ENCODE results near the gene TMED5. TPM values are rescaled to one million over a fixed set of nuclear protein-coding genes. Genes with fewer than 3 reads are reported as not detected.

TMED5 gene
- total RNA-seq, 1 experiment from 2014 or later: 32.6 TPM

DNA sequence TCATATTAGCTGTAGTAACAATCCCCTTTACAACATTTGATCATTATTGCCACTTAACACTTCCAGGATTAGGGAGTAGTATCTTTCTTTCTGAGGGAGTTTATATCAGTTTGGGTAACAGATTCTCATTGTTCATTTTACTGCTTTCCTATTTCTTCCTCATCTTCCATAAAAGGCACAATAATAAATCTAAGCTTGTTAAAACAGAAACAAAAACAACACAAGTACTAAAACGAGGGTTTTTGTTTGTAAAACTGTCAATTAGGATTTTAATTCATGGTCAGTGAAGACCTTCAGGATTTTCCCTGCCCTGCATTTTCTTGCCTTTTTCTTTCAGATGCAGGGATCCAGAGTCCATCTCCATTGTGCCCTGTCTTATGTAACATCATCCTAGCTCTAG lies 29.5 kb downstream of the TMED5 start:
- ChIA-PET RAD21 (ENCODE audit: low non-redundant PET in 1 of 2, low total read pairs in 2 of 2, uncharacterized antibody in 2 of 2, unreplicated experiment in 2 of 2) (no interaction called here), CTCF (no interaction called here), POLR2A (no interaction called here)
- Histone ChIP-seq H4K20me1 (ENCODE audit: insufficient read depth) (no peaks in the 10 kb centered on the region), H3K9me3 (ENCODE audit: control insufficient read depth in 1 of 2, insufficient read depth in 1 of 2, low read depth in 1 of 2, low read length in 2 of 2) (no peaks in the 10 kb centered on the region), H3K27ac (ENCODE audit: low read depth, low read length) (no peak overlapping the region), H3K4me3 (replicated peaks in 1 of 2; ENCODE audit: low read depth in 1 of 2, low read length in 2 of 2) (no peak overlapping the region), H3K4me2 (ENCODE audit: low read length) (no peak overlapping the region), H3K9ac (ENCODE audit: low read length) (no peak overlapping the region), H3K27me3 (ENCODE audit: insufficient read depth, low read length) (no peaks in the 10 kb centered on the region), H3K4me1 (ENCODE audit: control insufficient read depth in 1 of 2, insufficient read depth in 2 of 2, low read length in 2 of 2) (peaks cover 0 to 8% of the 10 kb centered on the region in 2 experiments; a peak in 2 of 4 replicates), H3K36me3 (ENCODE audit: control insufficient read depth in 1 of 2, insufficient read depth in 2 of 2, low read length in 2 of 2) (peaks cover 2 to 18% of the 10 kb centered on the region in 2 experiments; a peak in 3 of 4 replicates), H3K79me2 (ENCODE audit: insufficient read depth, low read length) (no peaks in the 10 kb centered on the region; the same call in 1 of the 2 replicates), H2AFZ (ENCODE audit: low read depth, low read length, poor library complexity, severe bottlenecking) (no peak overlapping the region), H3K9me2 (ENCODE audit: insufficient read depth) (no peaks in the 10 kb centered on the region)
- DNase-seq (ENCODE audit: low read depth, low spot score) (no peak), ATAC-seq (no peak)
- intact Hi-C loops (cut with micrococcal nuclease): no loop called here
- TF ChIP-seq EZH2 (IDR thresholded peaks at IDR 0.05): no peak
- TF ChIP-seq ZNF274 (IDR thresholded peaks at IDR 0.05; ENCODE audit: low read depth, low read length): no peak
- TF ChIP-seq ELF1 (IDR thresholded peaks at IDR 0.05; ENCODE audit: borderline replicate concordance, low read depth): no peak
- no peak for TF ChIP-seq SRF (IDR thresholded peaks at IDR 0.05; ENCODE audit: low read depth)
- no peak for TF ChIP-seq CEBPB (IDR thresholded peaks at IDR 0.05; ENCODE audit: low read depth)
- TF ChIP-seq YY1 (IDR thresholded peaks at IDR 0.05; ENCODE audit: extremely low read depth, insufficient replicate concordance, low read depth, low read length): no peak
- no peak for TF ChIP-seq POLR2AphosphoS5 (IDR thresholded peaks at IDR 0.05; ENCODE audit: low read depth, low read length)
- no peak for TF ChIP-seq CBX3 (IDR thresholded peaks at IDR 0.05; ENCODE audit: low read depth)
- TF ChIP-seq, protein P1, sequence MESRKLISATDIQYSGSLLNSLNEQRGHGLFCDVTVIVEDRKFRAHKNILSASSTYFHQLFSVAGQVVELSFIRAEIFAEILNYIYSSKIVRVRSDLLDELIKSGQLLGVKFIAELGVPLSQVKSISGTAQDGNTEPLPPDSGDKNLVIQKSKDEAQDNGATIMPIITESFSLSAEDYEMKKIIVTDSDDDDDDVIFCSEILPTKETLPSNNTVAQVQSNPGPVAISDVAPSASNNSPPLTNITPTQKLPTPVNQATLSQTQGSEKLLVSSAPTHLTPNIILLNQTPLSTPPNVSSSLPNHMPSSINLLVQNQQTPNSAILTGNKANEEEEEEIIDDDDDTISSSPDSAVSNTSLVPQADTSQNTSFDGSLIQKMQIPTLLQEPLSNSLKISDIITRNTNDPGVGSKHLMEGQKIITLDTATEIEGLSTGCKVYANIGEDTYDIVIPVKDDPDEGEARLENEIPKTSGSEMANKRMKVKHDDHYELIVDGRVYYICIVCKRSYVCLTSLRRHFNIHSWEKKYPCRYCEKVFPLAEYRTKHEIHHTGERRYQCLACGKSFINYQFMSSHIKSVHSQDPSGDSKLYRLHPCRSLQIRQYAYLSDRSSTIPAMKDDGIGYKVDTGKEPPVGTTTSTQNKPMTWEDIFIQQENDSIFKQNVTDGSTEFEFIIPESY (IDR thresholded peaks at IDR 0.05; ENCODE audit: extremely low read depth, insufficient replicate concordance, low read length): no peak
- no peak for TF ChIP-seq SP1 (IDR thresholded peaks at IDR 0.05; ENCODE audit: low read depth)
- no peak for TF ChIP-seq TCF7L2 (IDR thresholded peaks at IDR 0.05; ENCODE audit: borderline replicate concordance, extremely low read depth, insufficient read depth, insufficient read length)
- no peak for TF ChIP-seq EZH2phosphoT487 (IDR thresholded peaks at IDR 0.05; ENCODE audit: borderline replicate concordance)
- TF ChIP-seq, protein P2, sequence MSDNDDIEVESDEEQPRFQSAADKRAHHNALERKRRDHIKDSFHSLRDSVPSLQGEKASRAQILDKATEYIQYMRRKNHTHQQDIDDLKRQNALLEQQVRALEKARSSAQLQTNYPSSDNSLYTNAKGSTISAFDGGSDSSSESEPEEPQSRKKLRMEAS (IDR thresholded peaks at IDR 0.05): no peak
- TF ChIP-seq EGR1 (IDR thresholded peaks at IDR 0.05; ENCODE audit: low read depth): no peak
- no peak for TF ChIP-seq POLR2A (IDR thresholded peaks at IDR 0.05; ENCODE audit: borderline replicate concordance, extremely low read depth, insufficient read depth, insufficient read length)
- no peak for TF ChIP-seq ZFX (IDR thresholded peaks at IDR 0.05)
- TF ChIP-seq, protein P3, sequence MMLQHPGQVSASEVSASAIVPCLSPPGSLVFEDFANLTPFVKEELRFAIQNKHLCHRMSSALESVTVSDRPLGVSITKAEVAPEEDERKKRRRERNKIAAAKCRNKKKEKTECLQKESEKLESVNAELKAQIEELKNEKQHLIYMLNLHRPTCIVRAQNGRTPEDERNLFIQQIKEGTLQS (IDR thresholded peaks at IDR 0.05): no peak
- TF ChIP-seq FOSL1 (IDR thresholded peaks at IDR 0.05; ENCODE audit: low read depth): no peak
- TF ChIP-seq, protein P4, sequence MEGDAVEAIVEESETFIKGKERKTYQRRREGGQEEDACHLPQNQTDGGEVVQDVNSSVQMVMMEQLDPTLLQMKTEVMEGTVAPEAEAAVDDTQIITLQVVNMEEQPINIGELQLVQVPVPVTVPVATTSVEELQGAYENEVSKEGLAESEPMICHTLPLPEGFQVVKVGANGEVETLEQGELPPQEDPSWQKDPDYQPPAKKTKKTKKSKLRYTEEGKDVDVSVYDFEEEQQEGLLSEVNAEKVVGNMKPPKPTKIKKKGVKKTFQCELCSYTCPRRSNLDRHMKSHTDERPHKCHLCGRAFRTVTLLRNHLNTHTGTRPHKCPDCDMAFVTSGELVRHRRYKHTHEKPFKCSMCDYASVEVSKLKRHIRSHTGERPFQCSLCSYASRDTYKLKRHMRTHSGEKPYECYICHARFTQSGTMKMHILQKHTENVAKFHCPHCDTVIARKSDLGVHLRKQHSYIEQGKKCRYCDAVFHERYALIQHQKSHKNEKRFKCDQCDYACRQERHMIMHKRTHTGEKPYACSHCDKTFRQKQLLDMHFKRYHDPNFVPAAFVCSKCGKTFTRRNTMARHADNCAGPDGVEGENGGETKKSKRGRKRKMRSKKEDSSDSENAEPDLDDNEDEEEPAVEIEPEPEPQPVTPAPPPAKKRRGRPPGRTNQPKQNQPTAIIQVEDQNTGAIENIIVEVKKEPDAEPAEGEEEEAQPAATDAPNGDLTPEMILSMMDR (IDR thresholded peaks at IDR 0.05 in 2 of 3, conservative IDR thresholded peaks at IDR 0.05 in 1 of 3; ENCODE audit: borderline replicate concordance in 1 of 3, insufficient read depth in 1 of 3, low read depth in 2 of 3, low read length in 2 of 3): no peak
- no peak for TF ChIP-seq RAD21 (IDR thresholded peaks at IDR 0.05; ENCODE audit: low read depth)
- no TSS peak for BruUV-seq (replicated peaks)

All from HCT116 (cell line).